ENCODE measurements around the gene HPGD. TPM values are rescaled to one million over a fixed set of nuclear protein-coding genes. Genes with fewer than 3 reads are reported as not detected.

The HPGD gene
- total RNA-seq, 1 donor from 2014 or later, result 4.2 TPM

DNA sequence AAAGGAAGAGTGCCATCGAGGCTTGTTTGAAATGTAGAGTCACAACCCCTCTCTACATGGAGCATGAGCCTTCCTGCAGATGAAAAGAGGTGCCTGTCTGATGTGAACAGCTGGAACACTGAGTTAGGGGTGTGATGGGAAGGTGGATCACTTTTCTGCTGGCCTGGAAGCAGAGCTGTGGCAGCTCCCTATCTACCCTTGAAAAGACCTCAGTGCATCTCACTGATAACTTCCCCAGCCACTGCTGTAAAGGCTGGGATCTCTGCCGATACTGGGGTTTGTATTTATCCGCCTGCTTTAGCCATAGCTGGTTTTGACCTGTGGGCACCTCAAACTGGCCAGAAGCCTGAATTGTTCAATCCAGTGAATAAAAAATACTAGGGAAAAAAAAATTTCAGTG lies 46.8 kb downstream of the HPGD start:
- no peak for DNase-seq (ENCODE audit: low read depth)
- Histone ChIP-seq H3K27me3 (ENCODE audit: control insufficient read depth, insufficient read depth, low read length) (no peaks in the 10 kb centered on the region), H3K4me3 (ENCODE audit: low read depth, low read length) (no peak overlapping the region), H3K36me3 (ENCODE audit: control insufficient read depth, insufficient read depth, low read length) (no peaks in the 10 kb centered on the region)
- no peak for FAIRE-seq
- TF ChIP-seq, protein P1, sequence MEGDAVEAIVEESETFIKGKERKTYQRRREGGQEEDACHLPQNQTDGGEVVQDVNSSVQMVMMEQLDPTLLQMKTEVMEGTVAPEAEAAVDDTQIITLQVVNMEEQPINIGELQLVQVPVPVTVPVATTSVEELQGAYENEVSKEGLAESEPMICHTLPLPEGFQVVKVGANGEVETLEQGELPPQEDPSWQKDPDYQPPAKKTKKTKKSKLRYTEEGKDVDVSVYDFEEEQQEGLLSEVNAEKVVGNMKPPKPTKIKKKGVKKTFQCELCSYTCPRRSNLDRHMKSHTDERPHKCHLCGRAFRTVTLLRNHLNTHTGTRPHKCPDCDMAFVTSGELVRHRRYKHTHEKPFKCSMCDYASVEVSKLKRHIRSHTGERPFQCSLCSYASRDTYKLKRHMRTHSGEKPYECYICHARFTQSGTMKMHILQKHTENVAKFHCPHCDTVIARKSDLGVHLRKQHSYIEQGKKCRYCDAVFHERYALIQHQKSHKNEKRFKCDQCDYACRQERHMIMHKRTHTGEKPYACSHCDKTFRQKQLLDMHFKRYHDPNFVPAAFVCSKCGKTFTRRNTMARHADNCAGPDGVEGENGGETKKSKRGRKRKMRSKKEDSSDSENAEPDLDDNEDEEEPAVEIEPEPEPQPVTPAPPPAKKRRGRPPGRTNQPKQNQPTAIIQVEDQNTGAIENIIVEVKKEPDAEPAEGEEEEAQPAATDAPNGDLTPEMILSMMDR (IDR thresholded peaks at IDR 0.05; ENCODE audit: insufficient read depth, low read length, severe bottlenecking), result no peak

DNA sequence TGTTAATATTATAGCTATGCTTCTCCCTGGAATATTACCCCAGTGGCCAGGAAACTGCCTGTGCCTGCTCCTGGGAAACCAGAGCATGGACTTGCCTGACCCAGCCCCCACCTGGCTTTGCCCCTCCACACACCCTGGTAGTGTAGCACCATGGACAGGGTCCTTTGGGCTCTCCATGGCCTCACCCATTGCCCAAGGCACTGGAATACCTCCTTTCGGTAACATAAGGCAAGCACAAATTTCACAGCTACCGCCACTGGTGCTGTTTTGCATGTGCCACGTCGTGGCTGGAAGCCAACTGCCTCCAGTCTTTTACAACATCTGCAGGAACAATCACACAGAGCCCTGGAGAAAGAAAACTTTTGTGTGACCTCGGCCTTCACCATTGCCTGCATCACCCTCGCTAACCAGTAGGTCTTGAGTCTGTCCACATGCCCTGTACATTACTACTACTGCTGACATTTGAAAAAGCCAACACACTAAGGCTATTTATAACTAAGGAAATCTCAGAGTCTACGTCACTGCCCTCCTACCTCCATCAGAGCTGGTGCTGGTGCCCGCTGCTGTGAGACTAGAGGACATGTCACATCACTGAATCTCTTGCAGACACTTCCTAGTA lies 47.7 kb downstream of the HPGD start:
- DNase-seq (ENCODE audit: low read depth) (no peak), FAIRE-seq (no peak)
- no peaks in the 10 kb centered on the region for H3K36me3 ChIP-seq (ENCODE audit: control insufficient read depth, insufficient read depth, low read length)
- TF ChIP-seq, protein P1 (IDR thresholded peaks at IDR 0.05; ENCODE audit: insufficient read depth, low read length, severe bottlenecking), result no peak
- no peaks in the 10 kb centered on the region for H3K27me3 ChIP-seq (ENCODE audit: control insufficient read depth, insufficient read depth, low read length)
- no peak overlapping the region for H3K4me3 ChIP-seq (ENCODE audit: low read depth, low read length)

DNA sequence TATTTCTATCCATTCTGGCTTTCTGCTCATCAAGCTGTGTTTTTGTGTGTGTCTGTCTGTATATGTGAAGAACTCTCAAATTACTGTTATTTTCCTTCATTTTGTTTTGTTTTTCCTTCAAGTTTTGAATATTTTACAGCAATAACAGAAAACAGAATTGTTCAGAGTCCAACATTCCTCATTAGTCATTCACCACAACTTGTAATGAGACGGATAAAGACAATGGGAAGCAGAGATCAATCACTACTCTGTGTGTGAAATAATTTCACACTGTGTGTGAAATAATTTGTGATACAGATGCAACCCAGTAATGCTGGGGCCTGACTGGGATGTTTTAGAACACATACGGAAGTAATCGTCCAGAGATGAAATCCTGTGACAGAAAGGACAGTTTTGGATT lies 55.2 kb downstream of the HPGD start:
- FAIRE-seq (no peak), DNase-seq (ENCODE audit: low read depth) (peak; percentile 50)
- H3K36me3 ChIP-seq (ENCODE audit: control insufficient read depth, insufficient read depth, low read length), result no peaks in the 10 kb centered on the region
- H3K4me3 ChIP-seq (ENCODE audit: low read depth, low read length), result no peak overlapping the region
- H3K27me3 ChIP-seq (ENCODE audit: control insufficient read depth, insufficient read depth, low read length), result no peaks in the 10 kb centered on the region
- TF ChIP-seq, protein P1 (IDR thresholded peaks at IDR 0.05; ENCODE audit: insufficient read depth, low read length, severe bottlenecking), result no peak

DNA sequence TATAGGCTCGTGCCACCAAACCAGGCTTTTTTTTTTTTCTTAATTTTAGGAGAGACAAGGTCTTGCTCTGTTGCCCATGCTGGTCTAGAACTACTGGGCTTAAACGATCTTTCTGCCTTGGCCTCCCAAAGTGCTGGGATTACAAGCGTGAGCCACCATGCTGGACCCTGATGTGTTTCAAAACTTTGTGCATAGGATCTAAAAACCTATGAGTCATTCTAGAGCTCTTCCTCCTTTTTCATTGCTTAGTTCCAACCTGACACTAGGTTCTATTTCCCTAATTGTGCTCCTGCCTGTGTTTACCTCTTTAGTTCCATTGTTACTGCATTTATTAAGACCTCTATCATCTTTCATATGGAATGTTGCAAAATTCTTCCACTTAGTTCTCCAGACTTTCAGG lies 57.3 kb downstream of the HPGD start:
- Histone ChIP-seq H3K27me3 (ENCODE audit: control insufficient read depth, insufficient read depth, low read length) (no peaks in the 10 kb centered on the region), H3K4me3 (ENCODE audit: low read depth, low read length) (no peak overlapping the region), H3K36me3 (ENCODE audit: control insufficient read depth, insufficient read depth, low read length) (no peaks in the 10 kb centered on the region)
- FAIRE-seq (no peak), DNase-seq (ENCODE audit: low read depth) (peak; percentile 17)
- TF ChIP-seq, protein P1 (IDR thresholded peaks at IDR 0.05; ENCODE audit: insufficient read depth, low read length, severe bottlenecking), result no peak

- DNase-seq (ENCODE audit: low read depth) (peak; percentile 44), FAIRE-seq (no peak)
- Histone ChIP-seq H3K27me3 (ENCODE audit: control insufficient read depth, insufficient read depth, low read length) (no peaks in the 10 kb centered on the region), H3K4me3 (ENCODE audit: low read depth, low read length) (no peak overlapping the region), H3K36me3 (ENCODE audit: control insufficient read depth, insufficient read depth, low read length) (no peaks in the 10 kb centered on the region)
- TF ChIP-seq, protein P1 (IDR thresholded peaks at IDR 0.05; ENCODE audit: insufficient read depth, low read length, severe bottlenecking), result no peak
Measured at GRCh38 chr4:174461466-174462106, 60.7 kb downstream of the HPGD start.
